ENCODE data around the gene GHDC. TPM values are rescaled to one million over a fixed set of nuclear protein-coding genes. Genes with fewer than 3 reads are reported as not detected.

The GHDC gene
- total and polyA plus RNA-seq, 2 of the 13 experiments (the other 11 are each of a cell fraction or from before 2014, with no cell fraction given) = 15.4 to 22.5 TPM

DNA sequence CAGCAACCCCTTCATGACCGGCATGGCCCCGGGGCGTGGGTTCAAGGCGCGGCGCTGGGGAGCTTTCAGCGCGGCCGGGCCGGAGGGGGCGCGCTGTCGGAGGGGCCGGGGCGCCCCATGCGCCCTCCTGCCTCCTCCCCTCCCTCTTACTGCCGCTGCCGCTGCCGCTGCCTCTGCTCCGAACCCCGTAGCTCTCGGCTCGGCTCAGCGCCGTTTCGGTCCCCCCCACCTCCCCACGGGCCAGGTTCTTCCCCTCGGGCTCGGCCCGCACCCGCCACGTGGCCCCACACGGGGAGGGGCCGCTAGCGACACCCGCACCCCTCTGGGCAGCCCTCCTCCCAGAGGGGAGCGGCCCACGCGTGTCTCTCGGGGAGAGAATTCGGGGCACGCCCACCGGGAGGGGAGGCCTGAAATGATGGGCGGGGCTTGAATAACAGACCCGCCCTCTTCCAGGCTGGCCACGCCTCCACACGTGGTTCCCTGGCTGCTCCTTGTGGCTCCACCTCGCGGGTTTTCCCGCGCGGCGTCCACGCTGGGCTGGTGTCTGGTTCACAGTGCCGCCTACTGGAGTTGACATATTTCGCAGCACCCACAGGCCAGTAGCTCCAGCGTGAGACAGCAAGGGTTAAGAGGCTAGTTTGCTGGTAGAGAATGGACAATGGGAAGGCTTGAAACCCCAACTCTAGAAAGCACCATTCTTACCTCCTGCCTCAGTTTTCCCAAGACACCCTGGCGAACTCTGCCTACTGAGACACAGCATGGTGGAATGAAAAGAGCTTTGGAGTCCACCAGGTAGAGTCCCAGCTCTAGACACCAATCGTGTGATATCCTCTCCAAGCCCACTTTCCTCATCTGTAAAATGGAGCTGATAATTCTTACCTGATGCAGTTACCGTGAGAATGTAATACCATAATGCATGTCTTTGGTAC is 13.1 kb downstream of the GHDC start, which contains the start of gene KCNH4 (continued):
- TF ChIP-seq ZSCAN31 (CRISPR knock-in tag; IDR thresholded peaks at IDR 0.05; ENCODE audit: low read depth) (no peak), MEIS2 (CRISPR knock-in tag; IDR thresholded peaks at IDR 0.05) (no peak), TCF7L2 (IDR thresholded peaks at IDR 0.05; ENCODE audit: low read depth, low read length) (no peak), ZNF460 (CRISPR knock-in tag; IDR thresholded peaks at IDR 0.05; ENCODE audit: borderline replicate concordance) (no peak), ZNF883 (CRISPR knock-in tag; IDR thresholded peaks at IDR 0.05; ENCODE audit: not compliant biosample characterization) (peak; percentile 35), RBAK (CRISPR knock-in tag; IDR thresholded peaks at IDR 0.05) (no peak), ZNF430 (CRISPR knock-in tag; IDR thresholded peaks at IDR 0.05) (peak; percentile 30; the same call in 1 of the 2 replicates), ZNF10 (CRISPR knock-in tag; IDR thresholded peaks at IDR 0.05; ENCODE audit: borderline replicate concordance, low read depth) (no peak), PRPF4 (IDR thresholded peaks at IDR 0.05; ENCODE audit: low read depth, low read length, poor library complexity, severe bottlenecking) (no peak), HBP1 (CRISPR knock-in tag; IDR thresholded peaks at IDR 0.05; ENCODE audit: low read depth) (no peak), HMG20A (CRISPR knock-in tag; IDR thresholded peaks at IDR 0.05; ENCODE audit: borderline replicate concordance) (no peak), ZNF414 (CRISPR knock-in tag; IDR thresholded peaks at IDR 0.05) (no peak), ARID2 (CRISPR knock-in tag; IDR thresholded peaks at IDR 0.05; ENCODE audit: borderline replicate concordance) (no peak), MBNL3 (CRISPR knock-in tag; conservative IDR thresholded peaks at IDR 0.05) (no peak), NFKB2 (CRISPR knock-in tag; IDR thresholded peaks at IDR 0.05; ENCODE audit: borderline replicate concordance) (no peak), MED8 (CRISPR knock-in tag; IDR thresholded peaks at IDR 0.05; ENCODE audit: insufficient replicate concordance) (no peak), ZNF432 (CRISPR knock-in tag; IDR thresholded peaks at IDR 0.05; ENCODE audit: borderline replicate concordance) (no peak), IKZF1 (IDR thresholded peaks at IDR 0.05) (no peak), ARNT2 (CRISPR knock-in tag; IDR thresholded peaks at IDR 0.05; ENCODE audit: low read depth) (no peak), ATM (IDR thresholded peaks at IDR 0.05; ENCODE audit: borderline replicate concordance) (no peak), ZMAT5 (CRISPR knock-in tag; IDR thresholded peaks at IDR 0.05; ENCODE audit: borderline replicate concordance, low read depth) (no peak), ZNF572 (CRISPR knock-in tag; IDR thresholded peaks at IDR 0.05) (0 out of 2 replicates have a peak, but pooled peaks have one; percentile 76), ZNF703 (CRISPR knock-in tag; IDR thresholded peaks at IDR 0.05; ENCODE audit: borderline replicate concordance) (no peak), ZNF225 (CRISPR knock-in tag; IDR thresholded peaks at IDR 0.05) (no peak), RARG (CRISPR knock-in tag; IDR thresholded peaks at IDR 0.05; ENCODE audit: low read depth) (no peak)
- TF ChIP-seq, protein P1, sequence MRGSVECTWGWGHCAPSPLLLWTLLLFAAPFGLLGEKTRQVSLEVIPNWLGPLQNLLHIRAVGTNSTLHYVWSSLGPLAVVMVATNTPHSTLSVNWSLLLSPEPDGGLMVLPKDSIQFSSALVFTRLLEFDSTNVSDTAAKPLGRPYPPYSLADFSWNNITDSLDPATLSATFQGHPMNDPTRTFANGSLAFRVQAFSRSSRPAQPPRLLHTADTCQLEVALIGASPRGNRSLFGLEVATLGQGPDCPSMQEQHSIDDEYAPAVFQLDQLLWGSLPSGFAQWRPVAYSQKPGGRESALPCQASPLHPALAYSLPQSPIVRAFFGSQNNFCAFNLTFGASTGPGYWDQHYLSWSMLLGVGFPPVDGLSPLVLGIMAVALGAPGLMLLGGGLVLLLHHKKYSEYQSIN (CRISPR knock-in tag; IDR thresholded peaks at IDR 0.05; ENCODE audit: borderline replicate concordance) = no peak
